Measurements from ENCODE around the gene PACS1. TPM values are rescaled to one million over a fixed set of nuclear protein-coding genes. Genes with fewer than 3 reads are reported as not detected.

PACS1 gene
- total RNA-seq, 4 donors from 2014 or later: 37.1 to 97.8 (median 54.3) TPM

- TF ChIP-seq EP300 (IDR thresholded peaks at IDR 0.05): no peak
- no peak for TF ChIP-seq POLR2AphosphoS5 (IDR thresholded peaks at IDR 0.05)
- TF ChIP-seq CTCF (IDR thresholded peaks at IDR 0.05): no peak
- no peak for TF ChIP-seq POLR2A (IDR thresholded peaks at IDR 0.05; ENCODE audit: low read depth)
- no peak overlapping the region for H3K4me3 ChIP-seq
- intact Hi-C loops (cut with DNase I): no loop called here
- H3K4me1 ChIP-seq: peaks cover 4 to 13% (median 7%) of the 10 kb centered on the region in 4 donors
- WGBS: 81% methylated on average over 7 of the region's 7 CpGs
- H3K27me3 ChIP-seq: no peaks in the 10 kb centered on the region
- no peaks in the 10 kb centered on the region for H3K36me3 ChIP-seq
- no peaks in the 10 kb centered on the region for H3K9me3 ChIP-seq
- no peak for DNase-seq (ENCODE audit: extremely low spot score)
- H3K27ac ChIP-seq (replicated peaks in 1 of 4): no peak overlapping the region
Measured at GRCh38 chr11:66131937-66132632, 62.0 kb downstream of the PACS1 start.

- intact Hi-C loops (cut with DNase I): no loop called here
- no peaks in the 10 kb centered on the region for H3K36me3 ChIP-seq
Measured at GRCh38 chr11:66133216-66133775, 63.2 kb downstream of the PACS1 start.

GRCh38 chr11:66136752-66137123 is 66.7 kb downstream of the PACS1 start:
- Histone ChIP-seq H3K9me3 (no peaks in the 10 kb centered on the region), H3K27me3 (no peaks in the 10 kb centered on the region), H3K4me3 (no peak overlapping the region), H3K36me3 (no peaks in the 10 kb centered on the region), H3K27ac (replicated peaks in 1 of 4) (no peak overlapping the region), H3K4me1 (peaks cover 0 to 12% (median 4%) of the 10 kb centered on the region in 4 donors)
- intact Hi-C loops (cut with DNase I): no loop called here
- WGBS: 66% methylated on average over 5 of the region's 5 CpGs
- TF ChIP-seq POLR2AphosphoS5 (IDR thresholded peaks at IDR 0.05): no peak
- no peak for TF ChIP-seq EP300 (IDR thresholded peaks at IDR 0.05)
- TF ChIP-seq POLR2A (IDR thresholded peaks at IDR 0.05; ENCODE audit: low read depth): no peak
- no peak for DNase-seq (ENCODE audit: extremely low spot score)

More at GRCh38 chr11:66133216-66133775, 63.2 kb downstream of the PACS1 start:
- Histone ChIP-seq H3K27ac (replicated peaks in 1 of 4) (no peak overlapping the region), H3K4me1 (peaks cover 0 to 12% (median 4%) of the 10 kb centered on the region in 4 donors), H3K9me3 (no peaks in the 10 kb centered on the region), H3K4me3 (no peak overlapping the region), H3K27me3 (no peaks in the 10 kb centered on the region)
- WGBS: 89% methylated on average over 6 of the region's 6 CpGs
- DNase-seq (ENCODE audit: extremely low spot score): no peak
- no peak for TF ChIP-seq POLR2AphosphoS5 (IDR thresholded peaks at IDR 0.05)
- no peak for TF ChIP-seq CTCF (IDR thresholded peaks at IDR 0.05)
- no peak for TF ChIP-seq EP300 (IDR thresholded peaks at IDR 0.05)
- TF ChIP-seq POLR2A (IDR thresholded peaks at IDR 0.05; ENCODE audit: low read depth): no peak

- no peaks in the 10 kb centered on the region for H3K36me3 ChIP-seq
- TF ChIP-seq POLR2A (IDR thresholded peaks at IDR 0.05; ENCODE audit: low read depth): no peak
- TF ChIP-seq EP300 (IDR thresholded peaks at IDR 0.05): no peak
- no peak for TF ChIP-seq CTCF (IDR thresholded peaks at IDR 0.05)
- TF ChIP-seq POLR2AphosphoS5 (IDR thresholded peaks at IDR 0.05): no peak
- over 99% methylated on average over 7 of the region's 7 CpGs for WGBS
- no peaks in the 10 kb centered on the region for H3K27me3 ChIP-seq
- no peak for DNase-seq (ENCODE audit: extremely low spot score)
- no peak overlapping the region for H3K4me3 ChIP-seq
- intact Hi-C loops (cut with DNase I): no loop called here
- no peaks in the 10 kb centered on the region for H3K9me3 ChIP-seq
- H3K4me1 ChIP-seq: peaks cover 0 to 12% (median 5%) of the 10 kb centered on the region in 4 donors
- no peak overlapping the region for H3K27ac ChIP-seq (replicated peaks in 1 of 4)
Measured at GRCh38 chr11:66139817-66140404, 69.8 kb downstream of the PACS1 start.
